Astrocyte (in vitro differentiated cells and primary cell): ENCODE measurements around the gene ARID2. TPM values are rescaled to one million over a fixed set of nuclear protein-coding genes. Genes with fewer than 3 reads are reported as not detected.

ENCODE experiments used
- DNase-seq: peaks from one replicate; pipeline ENCODE4 v3.0.0-alpha.2; 2010; ENCODE audit warnings: low read depth
- FAIRE-seq: peaks from 2 replicates; lab custom pipeline; 2011; peaks lifted over from hg19 to GRCh38; lab: Jason Lieb, UNC
- H2AFZ ChIP-seq: 2 replicates; pipeline ENCODE4 v1.6.0; 2012; ENCODE audit warnings: low read depth, low read length, inconsistent platforms
- H3K27ac ChIP-seq: 2 replicates; pipeline ENCODE4 v1.5.1; 2011; ENCODE audit warnings: low read depth, low read length, inconsistent platforms
- H3K27me3 ChIP-seq: 2 replicates; pipeline ENCODE4 v1.6.0; 2011; ENCODE audit warnings: low read length, inconsistent platforms; ENCODE audit not compliant: insufficient read depth
- H3K36me3 ChIP-seq: 2 replicates; pipeline ENCODE4 v1.5.1; 2011; ENCODE audit warnings: low read length, inconsistent platforms; ENCODE audit not compliant: insufficient read depth
- H3K4me1 ChIP-seq: 2 replicates; pipeline ENCODE4 v1.5.1; 2011; ENCODE audit warnings: low read length, inconsistent platforms; ENCODE audit not compliant: insufficient read depth
- H3K4me2 ChIP-seq: 2 replicates; pipeline ENCODE4 v1.6.0; 2012; ENCODE audit warnings: low read length, inconsistent platforms
- H3K4me3 ChIP-seq: 2 replicates; pipeline ENCODE4 v1.5.1; 2011; ENCODE audit warnings: low read depth, mild to moderate bottlenecking, low read length, inconsistent platforms; ENCODE audit not compliant: insufficient read depth
- H3K79me2 ChIP-seq: 2 replicates; pipeline ENCODE4 v1.6.0; 2012; ENCODE audit warnings: mild to moderate bottlenecking, low read length, inconsistent platforms; ENCODE audit not compliant: insufficient read depth
- H3K9ac ChIP-seq: 2 replicates; pipeline ENCODE4 v1.6.0; 2012; ENCODE audit warnings: mild to moderate bottlenecking, low read length, inconsistent platforms
- H3K9me3 ChIP-seq: 2 replicates; pipeline ENCODE4 v1.5.1; 2012; ENCODE audit warnings: low read depth, mild to moderate bottlenecking, low read length, inconsistent platforms; ENCODE audit not compliant: insufficient read depth
- H4K20me1 ChIP-seq: 2 replicates; pipeline ENCODE4 v1.6.0; 2012; ENCODE audit warnings: low read length, inconsistent platforms; ENCODE audit not compliant: insufficient read depth
- H3K27ac Mint-ChIP-seq: one replicate; pipeline ENCODE4 v1.8.0; 2021; ENCODE audit warnings: mild to moderate bottlenecking, mixed read lengths; ENCODE audit not compliant: unreplicated experiment
- H3K27me3 Mint-ChIP-seq: one replicate; pipeline ENCODE4 v1.8.0; 2021; ENCODE audit warnings: low read depth, mixed read lengths; ENCODE audit not compliant: unreplicated experiment
- H3K36me3 Mint-ChIP-seq: one replicate; pipeline ENCODE4 v1.8.0; 2021; ENCODE audit warnings: low read depth, mixed read lengths; ENCODE audit not compliant: unreplicated experiment
- H3K4me1 Mint-ChIP-seq: one replicate; pipeline ENCODE4 v1.8.0; 2021; ENCODE audit warnings: low read depth, mixed read lengths; ENCODE audit not compliant: unreplicated experiment
- H3K4me3 Mint-ChIP-seq: one replicate; pipeline ENCODE4 v1.8.0; 2021; ENCODE audit warnings: mild to moderate bottlenecking, moderate library complexity, mixed read lengths; ENCODE audit not compliant: unreplicated experiment
- H3K9me3 Mint-ChIP-seq: one replicate; pipeline ENCODE4 v1.8.0; 2021; ENCODE audit warnings: mild to moderate bottlenecking, mixed read lengths; ENCODE audit not compliant: unreplicated experiment
- EZH2 ChIP-seq: IDR thresholded peaks from 2 replicates; pipeline ENCODE4 v1.6.1; 2012; ENCODE audit warnings: mild to moderate bottlenecking, low read length, inconsistent platforms; ENCODE audit not compliant: insufficient read depth
- total RNA-seq: library from RNA; stranded (reverse); gene quantifications from 2 replicates; pipeline ENCODE4 v1.2.1, GENCODE V29; 2021
- TF ChIP-seq, protein P1 (sequence below): IDR thresholded peaks from 2 replicates; pipeline ENCODE4 v1.5.1; 2011; ENCODE audit warnings: low read depth, mild to moderate bottlenecking, inconsistent platforms, low read length, moderate library complexity; ENCODE audit not compliant: insufficient read depth

ARID2 gene
- total RNA-seq, 1 donor from 2014 or later = 23.8 TPM

GRCh38 chr12:45721369-45721768 is 8.1 kb upstream of the ARID2 start:
- Histone ChIP-seq H2AFZ (no peak overlapping the region), H3K9me3 (no peaks in the 10 kb centered on the region), H3K4me2 (no peak overlapping the region), H3K4me3 (no peak overlapping the region), H3K27me3 (no peaks in the 10 kb centered on the region), H3K4me1 (no peaks in the 10 kb centered on the region), H3K79me2 (peaks cover 64% of the 10 kb centered on the region), H4K20me1 (peaks cover 17% of the 10 kb centered on the region), H3K9ac (no peak overlapping the region), H3K27ac (no peak overlapping the region), H3K36me3 (no peaks in the 10 kb centered on the region)
- no peak overlapping the region for H3K4me3 Mint-ChIP-seq
- FAIRE-seq = no peak
- H3K9me3 Mint-ChIP-seq = no peaks in the 10 kb centered on the region
- DNase-seq = no peak
- H3K36me3 Mint-ChIP-seq = no peaks in the 10 kb centered on the region
- no peaks in the 10 kb centered on the region for H3K27me3 Mint-ChIP-seq
- peaks cover 10% of the 10 kb centered on the region for H3K4me1 Mint-ChIP-seq
- H3K27ac Mint-ChIP-seq = no peak overlapping the region
- TF ChIP-seq EZH2 = no peak
- TF ChIP-seq, protein P1, sequence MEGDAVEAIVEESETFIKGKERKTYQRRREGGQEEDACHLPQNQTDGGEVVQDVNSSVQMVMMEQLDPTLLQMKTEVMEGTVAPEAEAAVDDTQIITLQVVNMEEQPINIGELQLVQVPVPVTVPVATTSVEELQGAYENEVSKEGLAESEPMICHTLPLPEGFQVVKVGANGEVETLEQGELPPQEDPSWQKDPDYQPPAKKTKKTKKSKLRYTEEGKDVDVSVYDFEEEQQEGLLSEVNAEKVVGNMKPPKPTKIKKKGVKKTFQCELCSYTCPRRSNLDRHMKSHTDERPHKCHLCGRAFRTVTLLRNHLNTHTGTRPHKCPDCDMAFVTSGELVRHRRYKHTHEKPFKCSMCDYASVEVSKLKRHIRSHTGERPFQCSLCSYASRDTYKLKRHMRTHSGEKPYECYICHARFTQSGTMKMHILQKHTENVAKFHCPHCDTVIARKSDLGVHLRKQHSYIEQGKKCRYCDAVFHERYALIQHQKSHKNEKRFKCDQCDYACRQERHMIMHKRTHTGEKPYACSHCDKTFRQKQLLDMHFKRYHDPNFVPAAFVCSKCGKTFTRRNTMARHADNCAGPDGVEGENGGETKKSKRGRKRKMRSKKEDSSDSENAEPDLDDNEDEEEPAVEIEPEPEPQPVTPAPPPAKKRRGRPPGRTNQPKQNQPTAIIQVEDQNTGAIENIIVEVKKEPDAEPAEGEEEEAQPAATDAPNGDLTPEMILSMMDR = no peak

GRCh38 chr12:45721954-45722353 is 7.6 kb upstream of the ARID2 start:
- FAIRE-seq (no peak), DNase-seq (no peak)
- no peak overlapping the region for H3K4me2 ChIP-seq
- no peak for TF ChIP-seq EZH2
- TF ChIP-seq, protein P1 = no peak
- no peaks in the 10 kb centered on the region for H3K36me3 Mint-ChIP-seq
- H3K9ac ChIP-seq = no peak overlapping the region
- no peaks in the 10 kb centered on the region for H3K9me3 Mint-ChIP-seq
- H3K4me1 ChIP-seq = no peaks in the 10 kb centered on the region
- no peak overlapping the region for H2AFZ ChIP-seq
- no peak overlapping the region for H3K4me3 ChIP-seq
- no peaks in the 10 kb centered on the region for H3K27me3 Mint-ChIP-seq
- H3K4me1 Mint-ChIP-seq = peaks cover 10% of the 10 kb centered on the region
- H3K4me3 Mint-ChIP-seq = no peak overlapping the region
- H3K36me3 ChIP-seq = no peaks in the 10 kb centered on the region
- no peaks in the 10 kb centered on the region for H3K27me3 ChIP-seq
- no peak overlapping the region for H3K27ac Mint-ChIP-seq
- peaks cover 17% of the 10 kb centered on the region for H4K20me1 ChIP-seq
- no peak overlapping the region for H3K27ac ChIP-seq
- no peaks in the 10 kb centered on the region for H3K9me3 ChIP-seq
- peaks cover 69% of the 10 kb centered on the region for H3K79me2 ChIP-seq

DNA sequence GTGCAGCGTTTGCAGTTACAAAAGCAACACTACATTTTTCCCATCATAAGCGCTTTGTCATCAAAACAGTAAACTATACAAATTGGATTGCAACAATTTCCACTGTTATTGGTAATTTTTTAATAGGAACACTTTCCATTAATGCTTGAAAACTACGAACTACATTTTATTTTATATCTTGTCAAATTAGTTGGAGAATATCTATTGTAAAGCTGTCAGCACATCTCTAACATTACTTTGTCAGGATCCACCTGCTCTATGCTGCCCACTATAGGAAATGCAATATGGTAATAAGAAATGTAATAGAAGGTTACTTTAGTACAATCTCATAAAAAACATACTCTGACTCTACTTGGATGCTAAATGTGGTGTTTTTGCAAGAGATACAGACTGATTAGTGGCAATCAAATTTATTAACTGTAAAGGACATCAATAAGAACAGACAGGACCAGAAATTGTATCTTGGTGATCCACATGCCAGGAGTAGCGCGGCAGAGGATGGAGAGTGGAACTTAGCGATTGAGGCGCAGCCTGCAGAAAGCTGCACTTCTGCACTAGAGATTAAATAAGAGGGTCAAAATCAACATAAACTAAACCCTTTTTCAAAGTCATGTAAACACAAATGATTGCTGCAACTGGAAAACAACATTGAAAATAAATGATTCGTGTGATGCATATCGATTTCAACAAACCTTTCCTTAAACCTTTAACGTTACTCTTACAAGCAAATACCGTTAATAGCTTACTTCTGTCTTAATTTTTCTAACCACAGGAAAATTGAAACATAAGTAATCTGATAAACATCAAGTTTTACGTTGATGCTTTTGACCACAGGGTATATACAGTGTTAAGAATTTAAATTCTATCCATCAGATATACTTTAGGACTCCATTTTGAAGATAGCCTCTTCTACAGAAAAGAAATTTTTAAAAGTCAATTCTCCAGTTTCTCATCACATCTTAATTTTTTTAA is 3.6 kb upstream of the ARID2 start:
- H3K36me3 ChIP-seq = no peaks in the 10 kb centered on the region
- peaks cover 17% of the 10 kb centered on the region for H4K20me1 ChIP-seq
- Mint-ChIP-seq H3K9me3 (no peaks in the 10 kb centered on the region), H3K27ac (peak overlapping the region; percentile 97), H3K4me1 (peaks cover 7% of the 10 kb centered on the region), H3K27me3 (no peaks in the 10 kb centered on the region), H3K36me3 (no peaks in the 10 kb centered on the region), H3K4me3 (peak overlapping the region; percentile 93)
- H3K4me2 ChIP-seq = peak overlapping the region; percentile 83
- DNase-seq (peak; percentile 25), FAIRE-seq (peak; percentile 76)
- peaks cover 60% of the 10 kb centered on the region for H3K79me2 ChIP-seq
- H3K27ac ChIP-seq = peak overlapping the region; percentile 94
- H3K27me3 ChIP-seq = no peaks in the 10 kb centered on the region
- H3K4me3 ChIP-seq = peak overlapping the region; percentile 94
- H3K9me3 ChIP-seq = no peaks in the 10 kb centered on the region
- H3K9ac ChIP-seq = peak overlapping the region; percentile 98
- no peaks in the 10 kb centered on the region for H3K4me1 ChIP-seq
- TF ChIP-seq, protein P1 = peak; percentile 73
- TF ChIP-seq EZH2 = no peak
- peak overlapping the region; percentile 87 for H2AFZ ChIP-seq
